ENCODE data around the gene SAG.
"Not testable (repeated sequence)": the region's sequence is repeated elsewhere in the genome, so short reads cannot be mapped to it uniquely, and the experiment has no call there.

Gene SAG

DNA sequence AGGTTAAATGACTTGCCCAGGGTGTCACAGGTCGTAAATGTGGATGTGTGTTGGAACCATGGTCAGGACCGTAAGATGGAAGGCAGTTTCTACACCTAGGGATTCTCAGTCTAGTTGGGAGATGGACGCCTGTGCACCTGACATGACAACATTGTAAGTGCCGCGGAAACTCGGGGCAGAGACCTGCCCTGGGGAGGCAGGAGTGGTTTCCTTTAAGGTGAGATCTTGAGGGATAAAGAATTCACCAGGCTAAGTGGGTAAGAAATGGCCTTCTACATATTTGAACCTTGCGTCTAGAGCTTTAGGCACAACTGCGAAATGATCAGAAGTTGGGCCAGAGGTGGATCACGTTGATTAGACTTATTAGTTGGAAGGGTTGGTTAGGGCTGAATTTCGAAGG lies 48.3 kb downstream of the SAG start:
- no peak for DNase-seq (ENCODE audit: low spot score)

- DNase-seq (ENCODE audit: low spot score), result no peak
Measured at GRCh38 chr2:233356546-233357308, 49.1 kb downstream of the SAG start.

- no peak for DNase-seq (ENCODE audit: low spot score)
Measured at GRCh38 chr2:233358335-233358734, 50.7 kb downstream of the SAG start.

DNA sequence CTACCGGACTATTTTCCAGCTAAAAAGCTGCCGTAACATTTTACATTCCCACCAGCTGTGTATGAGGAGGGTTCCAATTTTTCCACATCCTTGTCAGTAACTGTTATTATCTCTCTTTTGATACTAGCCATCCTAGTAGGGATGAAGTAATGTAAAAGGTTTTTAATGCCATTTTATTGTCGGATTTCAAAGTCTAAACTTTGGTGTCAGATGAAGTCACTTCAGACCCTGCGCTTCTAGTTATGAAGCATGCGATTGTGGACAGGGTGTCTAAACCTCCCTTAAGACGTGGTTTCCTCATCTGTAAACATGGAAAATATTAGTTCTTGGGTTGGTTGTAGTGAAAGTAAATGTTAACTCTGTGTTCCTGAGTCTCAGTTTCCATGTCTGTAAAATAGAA lies 51.3 kb downstream of the SAG start:
- DNase-seq (ENCODE audit: low spot score), result no peak

- no peak for DNase-seq (ENCODE audit: low spot score)
Measured at GRCh38 chr2:233359823-233360222, 52.2 kb downstream of the SAG start.

- no peak for DNase-seq (ENCODE audit: low spot score)
Measured at GRCh38 chr2:233360771-233361176, 53.2 kb downstream of the SAG start.

- DNase-seq (ENCODE audit: low spot score), result no peak
Measured at GRCh38 chr2:233361297-233361696, 53.7 kb downstream of the SAG start.

- DNase-seq (ENCODE audit: low spot score), result no peak
Measured at GRCh38 chr2:233362742-233363141, 55.1 kb downstream of the SAG start.

- DNase-seq (ENCODE audit: low spot score), result no peak
Measured at GRCh38 chr2:233363744-233364235, 56.2 kb downstream of the SAG start.

- DNase-seq (ENCODE audit: low spot score), result no peak
Measured at GRCh38 chr2:233365861-233366520, 58.4 kb downstream of the SAG start.

DNA sequence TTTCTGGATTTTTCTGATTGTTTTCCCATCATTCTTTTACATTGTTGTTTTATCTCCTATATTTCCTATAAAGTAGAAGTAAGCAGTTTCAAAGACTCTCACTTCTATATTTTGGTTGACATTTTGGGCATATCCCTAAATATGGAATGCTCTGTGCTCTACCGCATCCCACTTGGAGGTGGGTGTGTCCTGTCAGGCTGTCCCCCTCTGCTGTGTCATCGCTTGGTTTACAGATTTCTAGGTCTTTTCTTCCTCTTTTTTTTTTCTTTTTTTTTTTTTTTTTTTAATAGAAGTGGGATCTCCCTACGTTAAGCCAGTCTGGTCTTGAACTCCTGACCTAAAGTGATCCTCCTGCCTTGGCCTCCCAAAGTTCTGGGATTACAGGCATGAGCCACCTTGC lies 60.0 kb downstream of the SAG start:
- no peak for DNase-seq (ENCODE audit: low spot score)

DNA sequence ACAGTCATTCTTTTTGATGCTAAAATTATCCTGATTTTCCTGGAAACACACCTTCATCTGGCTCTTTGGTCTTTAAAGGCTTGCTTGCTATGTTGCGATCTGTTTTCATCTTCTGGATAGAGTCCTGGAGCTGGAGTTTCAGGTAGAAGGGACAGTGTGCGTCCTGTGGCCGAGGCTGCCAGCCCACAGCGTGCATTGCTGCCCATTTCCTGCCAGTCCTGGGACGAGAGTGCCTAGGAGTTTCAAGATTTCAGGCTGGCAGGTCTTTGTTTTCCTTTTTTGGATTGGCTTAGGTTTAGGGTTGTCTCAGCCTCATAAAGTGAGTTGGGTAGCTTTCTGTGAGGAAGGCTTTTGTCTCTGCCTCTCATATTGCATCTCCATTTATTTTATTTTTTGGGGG lies 61.1 kb downstream of the SAG start:
- DNase-seq (ENCODE audit: low spot score), result no peak

GRCh38 chr2:233369462-233369861 lies 61.8 kb downstream of the SAG start:
- DNase-seq (ENCODE audit: low spot score), result no peak

DNA sequence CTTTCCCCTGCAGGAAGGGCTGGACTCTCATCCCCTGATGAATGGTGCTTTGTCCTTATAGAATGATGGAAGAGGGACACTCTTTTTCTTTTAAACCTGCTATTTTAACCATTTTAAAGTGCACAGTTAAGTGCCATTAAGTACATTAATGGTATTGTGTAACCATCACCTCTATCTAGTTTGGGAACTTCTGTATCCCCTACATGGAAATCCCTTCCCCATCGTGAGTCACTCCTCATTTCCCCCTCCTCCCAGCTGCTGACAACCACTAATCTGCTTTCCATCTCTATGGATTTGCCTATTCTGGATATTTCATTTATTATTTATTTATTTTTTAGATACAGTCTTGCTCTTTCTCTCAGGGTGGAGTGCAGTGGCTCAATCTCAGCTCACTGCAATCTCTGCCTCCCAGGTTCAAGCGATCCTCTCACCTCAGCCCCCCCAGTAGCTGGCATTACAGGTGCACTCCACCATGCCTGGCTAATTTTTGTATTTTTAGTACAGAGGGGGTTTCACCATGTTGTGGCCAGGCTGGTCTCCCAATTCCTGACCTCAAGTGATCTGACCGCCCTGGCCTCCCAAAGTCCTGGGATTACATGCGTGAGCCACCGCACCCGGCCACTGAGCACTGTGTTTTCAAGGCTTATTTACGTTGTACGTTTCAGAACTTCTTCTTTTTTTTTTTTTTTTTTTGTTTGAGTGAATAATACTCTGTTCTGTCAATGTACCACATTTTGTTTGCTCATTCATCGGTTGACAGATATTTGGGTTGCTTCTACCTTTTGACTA lies 62.5 kb downstream of the SAG start:
- no peak for DNase-seq (ENCODE audit: low spot score)

DNA sequence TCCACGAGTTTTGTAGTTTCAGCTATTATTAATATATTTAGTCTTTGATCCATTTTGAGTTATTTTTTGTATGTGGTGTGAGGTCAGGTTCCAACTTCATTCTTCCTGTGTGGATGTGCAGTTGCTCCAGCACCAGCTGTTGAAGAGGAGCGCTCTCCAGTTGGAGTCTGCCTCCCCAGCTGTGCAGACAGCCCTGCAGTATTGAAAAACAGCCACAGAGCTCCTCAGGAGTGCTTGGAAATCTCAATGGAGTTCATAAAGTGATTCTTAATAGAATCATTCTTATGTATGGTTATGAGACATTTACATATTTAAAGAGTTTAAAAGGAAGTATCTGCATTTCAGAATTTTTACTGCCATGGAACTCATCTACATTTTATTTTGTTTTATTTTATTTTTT lies 64.0 kb downstream of the SAG start:
- DNase-seq (ENCODE audit: low spot score), result no peak

- DNase-seq (ENCODE audit: low spot score), result no peak
Measured at GRCh38 chr2:233372855-233373254, 65.2 kb downstream of the SAG start.

- no peak for DNase-seq (ENCODE audit: low spot score)
Measured at GRCh38 chr2:233373316-233373715, 65.7 kb downstream of the SAG start.

GRCh38 chr2:233374776-233375175 lies 67.2 kb downstream of the SAG start:
- not testable (repeated sequence) for DNase-seq (ENCODE audit: low spot score)

GRCh38 chr2:233375490-233376314 lies 68.1 kb downstream of the SAG start:
- no peak for DNase-seq (ENCODE audit: low spot score)

DNA sequence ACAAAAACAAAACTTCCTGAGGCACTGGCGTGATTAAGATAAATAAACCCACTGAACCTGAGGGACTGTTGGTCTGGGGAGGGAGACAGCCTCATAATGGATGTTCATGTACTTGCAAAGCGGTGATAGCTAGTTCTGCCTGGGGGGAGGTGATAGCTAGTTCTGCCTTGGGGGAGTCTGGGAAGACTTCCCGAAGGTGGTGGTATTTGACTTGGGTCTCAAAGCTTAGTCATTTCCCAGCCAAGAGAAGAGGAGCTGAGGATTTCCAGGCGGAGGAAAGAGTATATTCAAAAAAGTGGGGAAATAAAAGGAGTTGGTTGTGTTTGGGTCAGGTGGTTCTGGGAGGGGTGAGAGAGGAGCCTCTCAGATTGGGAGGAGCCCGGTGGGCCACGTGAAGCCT lies 71.4 kb downstream of the SAG start:
- no peak for DNase-seq (ENCODE audit: low spot score)

GRCh38 chr2:233379441-233379840 lies 71.8 kb downstream of the SAG start:
- DNase-seq (ENCODE audit: low spot score), result no peak
